Memory B cell (primary cell): Measurements from ENCODE around the gene CPAMD8.

ENCODE experiments used
- ATAC-seq: fragments of 150-1000 bp; cut with Tn5 transposase; 2 replicates; pipeline ENCODE4 v1.10.0; 2021; ENCODE audit warnings: low read depth, mild to moderate bottlenecking, moderate library complexity
- DNase-seq, 2 donors: peaks; one replicate each; pipeline ENCODE4 v3.0.0; 2022; ENCODE audit warnings: low spot score in 2 of 2
- H3K27ac Mint-ChIP-seq: one replicate; pipeline ENCODE4 v1.8.0; 2022; ENCODE audit warnings: mild to moderate bottlenecking, moderate library complexity, mixed read lengths
- H3K27me3 Mint-ChIP-seq: one replicate; pipeline ENCODE4 v1.8.0; 2022; ENCODE audit warnings: mixed read lengths
- H3K36me3 Mint-ChIP-seq: one replicate; pipeline ENCODE4 v1.8.0; 2022; ENCODE audit warnings: mild to moderate bottlenecking, mixed read lengths
- H3K4me1 Mint-ChIP-seq: one replicate; pipeline ENCODE4 v1.8.0; 2022; ENCODE audit warnings: mixed read lengths
- H3K4me3 Mint-ChIP-seq: one replicate; pipeline ENCODE4 v1.8.0; 2022; ENCODE audit warnings: mild to moderate bottlenecking, moderate library complexity, mixed read lengths
- H3K9me3 Mint-ChIP-seq: one replicate; pipeline ENCODE4 v1.8.0; 2022; ENCODE audit warnings: mixed read lengths

Gene CPAMD8

GRCh38 chr19:16901491-16902175 lies 125.0 kb downstream of the CPAMD8 start:
- Mint-ChIP-seq H3K4me3 (no peak overlapping the region), H3K27me3 (no peaks in the 10 kb centered on the region), H3K9me3 (no peaks in the 10 kb centered on the region), H3K36me3 (no peaks in the 10 kb centered on the region), H3K27ac (no peak overlapping the region), H3K4me1 (peaks cover 12% of the 10 kb centered on the region)
- DNase-seq, result no peak
- ATAC-seq, result no peak

DNA sequence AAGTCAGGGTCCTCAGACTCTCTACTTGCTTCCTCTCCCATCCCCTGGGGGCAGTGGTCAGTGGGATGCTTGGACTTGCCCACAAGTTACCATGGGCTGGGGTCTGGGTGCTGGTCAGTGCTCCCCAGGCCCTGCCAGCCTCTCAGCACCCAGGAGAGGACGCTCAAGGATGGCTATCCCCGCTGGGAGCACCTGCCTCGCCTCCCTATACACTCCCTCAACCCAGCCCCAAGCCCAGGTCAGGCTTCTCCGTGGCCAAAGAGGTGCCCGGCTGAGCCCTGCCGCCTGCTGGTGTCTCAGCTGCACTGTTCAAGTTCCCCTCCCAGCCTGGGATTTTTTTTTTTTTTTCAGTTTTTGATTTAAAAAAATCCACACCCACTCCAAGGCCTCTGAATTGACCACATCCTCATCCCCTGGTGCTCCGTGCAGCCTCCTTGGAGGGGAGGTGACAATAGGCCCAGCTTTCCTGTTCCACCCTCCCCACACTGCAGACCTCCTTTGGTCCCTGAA lies 127.0 kb downstream of the CPAMD8 start:
- no peaks in the 10 kb centered on the region for H3K27me3 Mint-ChIP-seq
- H3K4me1 Mint-ChIP-seq, result peaks cover 15% of the 10 kb centered on the region
- no peaks in the 10 kb centered on the region for H3K36me3 Mint-ChIP-seq
- no peak overlapping the region for H3K27ac Mint-ChIP-seq
- peak; percentile 34 for ATAC-seq
- H3K4me3 Mint-ChIP-seq, result no peak overlapping the region
- H3K9me3 Mint-ChIP-seq, result no peaks in the 10 kb centered on the region
- no peak for DNase-seq

DNA sequence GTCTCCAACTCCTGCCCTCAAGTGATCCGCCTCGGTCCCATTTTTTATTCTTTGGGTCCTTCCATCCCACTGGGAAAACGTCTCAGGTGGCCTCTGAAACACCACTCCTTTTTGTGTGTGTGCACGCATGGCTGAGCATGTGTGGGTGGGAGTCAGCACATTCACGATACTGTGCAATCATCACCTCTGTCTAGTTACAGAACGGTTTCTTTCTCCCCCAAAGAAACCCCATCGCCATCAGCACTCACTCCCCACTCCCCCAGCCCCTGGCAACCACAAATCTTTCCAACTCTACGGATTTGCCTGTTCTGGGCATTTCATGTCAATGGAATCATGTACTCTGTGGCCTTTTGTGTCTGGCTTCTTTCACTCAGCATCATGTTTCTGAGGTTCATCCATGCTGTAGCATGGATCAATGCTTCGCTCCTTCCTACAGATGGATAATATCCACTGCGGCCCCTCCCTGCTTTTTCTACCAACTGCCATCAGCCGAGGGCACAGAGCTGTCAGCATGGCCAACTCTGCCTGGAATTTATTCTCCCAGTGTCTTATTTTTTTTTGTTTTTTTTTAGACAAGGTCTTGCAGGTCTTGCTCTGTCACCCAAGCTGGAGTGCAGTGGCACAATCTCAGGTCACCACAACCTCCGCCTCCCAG lies 128.1 kb downstream of the CPAMD8 start:
- ATAC-seq, result no peak
- Mint-ChIP-seq H3K36me3 (no peaks in the 10 kb centered on the region), H3K27me3 (no peaks in the 10 kb centered on the region), H3K4me3 (peak overlapping the region; percentile 83), H3K27ac (no peak overlapping the region), H3K4me1 (peaks cover 22% of the 10 kb centered on the region), H3K9me3 (no peaks in the 10 kb centered on the region)
- no peak for DNase-seq

GRCh38 chr19:16897856-16898161 lies 128.8 kb downstream of the CPAMD8 start:
- no peak overlapping the region for H3K27ac Mint-ChIP-seq
- H3K4me3 Mint-ChIP-seq, result peak overlapping the region; percentile 83
- peaks cover 28% of the 10 kb centered on the region for H3K4me1 Mint-ChIP-seq
- H3K9me3 Mint-ChIP-seq, result no peaks in the 10 kb centered on the region
- peak; percentile 19 for ATAC-seq
- no peak for DNase-seq
- H3K27me3 Mint-ChIP-seq, result no peaks in the 10 kb centered on the region
- H3K36me3 Mint-ChIP-seq, result no peaks in the 10 kb centered on the region

DNA sequence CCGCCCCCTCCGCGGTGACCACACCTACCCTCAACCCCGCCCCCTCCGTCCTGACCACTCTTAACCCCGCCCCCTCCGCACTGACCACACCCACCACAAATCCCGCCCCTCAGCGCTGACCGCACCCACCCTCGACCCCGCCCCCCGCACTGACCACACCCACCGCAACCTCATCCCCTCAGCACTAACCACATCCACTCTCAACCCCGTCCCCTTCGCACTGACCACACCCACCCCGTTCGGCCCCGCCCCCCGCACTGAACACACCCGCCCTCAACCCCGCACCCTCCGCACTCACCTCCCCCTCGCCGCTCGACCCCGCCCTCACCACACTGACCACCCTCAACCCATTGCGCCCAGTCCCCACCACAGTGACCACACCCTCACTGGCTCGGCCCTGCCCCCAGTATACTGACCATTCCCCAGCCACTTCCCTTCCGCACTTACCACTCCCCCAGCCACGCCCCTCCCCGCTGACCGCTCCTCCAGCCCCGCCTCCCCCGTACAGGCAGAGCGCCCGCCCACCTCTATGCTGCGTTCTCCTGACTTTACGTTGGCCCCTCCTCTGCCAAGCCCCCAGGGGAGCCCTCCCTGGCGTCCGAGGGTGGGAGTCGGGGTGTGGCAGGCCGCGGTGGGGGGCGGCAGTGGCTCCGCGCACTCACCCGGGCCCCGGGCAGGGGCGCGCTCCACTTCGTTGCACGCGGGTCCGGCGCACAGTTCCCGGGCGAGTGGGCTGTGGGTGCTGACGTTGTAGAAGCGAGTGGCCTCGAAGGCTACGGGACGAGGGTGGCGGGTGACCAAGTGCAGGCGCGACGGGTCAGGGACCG lies 129.4 kb downstream of the CPAMD8 start:
- DNase-seq (peak; percentile 56 to 64), ATAC-seq (peak; percentile 65)
- H3K9me3 Mint-ChIP-seq, result no peaks in the 10 kb centered on the region
- H3K4me1 Mint-ChIP-seq, result peaks cover 34% of the 10 kb centered on the region
- H3K36me3 Mint-ChIP-seq, result no peaks in the 10 kb centered on the region
- H3K4me3 Mint-ChIP-seq, result peak overlapping the region; percentile 83
- H3K27ac Mint-ChIP-seq, result peak overlapping the region; percentile 38
- H3K27me3 Mint-ChIP-seq, result no peaks in the 10 kb centered on the region

DNA sequence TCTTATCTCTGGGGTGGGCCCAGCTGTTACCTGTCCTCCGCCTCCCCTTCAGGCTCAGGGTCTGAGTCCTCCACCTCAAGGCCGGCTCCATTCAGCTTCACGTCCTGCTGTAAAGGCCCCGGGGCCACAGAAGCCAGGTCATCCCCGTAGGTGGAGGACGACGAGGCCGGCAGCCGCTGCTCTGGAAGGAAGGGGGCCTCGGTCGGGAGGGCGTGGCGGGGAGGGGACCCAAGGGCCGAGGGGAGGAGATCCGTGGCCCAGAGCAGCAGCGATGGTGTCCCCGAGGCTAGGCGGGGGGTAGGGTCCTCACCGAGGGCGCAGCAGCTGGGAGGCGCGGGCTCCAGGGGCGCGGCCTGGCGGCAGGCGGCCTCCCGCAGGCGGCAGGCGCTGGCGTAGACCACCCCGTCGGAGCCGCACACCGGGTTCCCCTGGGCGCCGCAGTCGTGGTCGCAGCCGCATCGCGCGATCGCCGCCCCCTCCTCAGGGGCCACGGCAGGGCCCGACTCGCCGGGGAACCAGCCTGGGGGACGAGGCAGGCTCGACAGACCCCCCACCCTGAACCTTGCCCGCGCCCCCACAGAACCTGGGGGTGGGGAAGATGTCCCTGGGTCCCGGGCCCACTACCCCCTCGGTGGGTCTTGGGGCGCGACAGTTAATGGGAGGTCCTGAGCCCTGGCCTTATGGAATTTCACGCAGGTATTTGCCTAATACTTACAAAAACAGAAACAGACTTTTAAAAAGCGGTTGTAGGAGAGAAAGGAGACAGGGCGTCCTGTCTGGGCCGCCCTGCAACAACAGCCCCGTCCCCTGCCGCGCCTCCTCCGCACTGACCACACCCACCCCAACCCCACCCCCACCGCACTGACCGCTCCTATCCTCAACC lies 130.2 kb downstream of the CPAMD8 start:
- DNase-seq (no peak), ATAC-seq (no peak)
- Mint-ChIP-seq H3K27me3 (no peaks in the 10 kb centered on the region), H3K4me1 (peaks cover 35% of the 10 kb centered on the region), H3K27ac (peak overlapping the region; percentile 38), H3K36me3 (no peaks in the 10 kb centered on the region), H3K4me3 (peak overlapping the region; percentile 83), H3K9me3 (no peaks in the 10 kb centered on the region)

DNA sequence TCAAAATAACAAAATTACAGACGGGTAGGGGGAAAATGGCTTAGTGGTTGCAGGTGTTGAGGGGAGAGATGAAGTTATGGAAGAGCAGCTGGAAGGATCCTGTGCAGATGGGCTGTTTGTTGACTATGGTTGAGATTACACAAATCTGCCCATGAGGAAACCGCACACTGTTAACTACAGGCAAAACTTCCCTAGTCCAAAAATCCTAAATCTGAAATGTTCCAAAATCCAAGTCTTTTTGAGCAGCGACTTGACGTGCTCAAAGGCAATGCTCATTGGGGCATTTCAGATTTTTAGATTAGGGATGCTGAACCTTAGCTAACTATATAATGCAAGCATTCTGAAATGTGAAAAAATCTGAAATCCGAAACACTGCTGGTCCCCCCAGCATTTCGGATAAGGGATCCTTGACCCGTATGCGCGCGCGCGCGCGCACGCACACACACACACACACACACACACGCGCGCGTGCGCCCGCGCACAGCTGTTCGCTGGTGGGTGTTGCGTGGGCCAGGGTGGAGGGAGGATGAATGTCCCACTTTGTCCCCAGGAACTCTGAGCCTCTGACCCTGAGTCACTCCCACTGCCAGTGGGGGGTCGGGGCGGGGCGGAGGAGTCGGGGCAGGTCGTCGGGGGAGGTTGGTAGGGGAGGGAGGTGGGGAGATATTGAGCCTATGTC lies 131.0 kb downstream of the CPAMD8 start:
- Mint-ChIP-seq H3K36me3 (no peaks in the 10 kb centered on the region), H3K4me3 (peak overlapping the region; percentile 27), H3K4me1 (peaks cover 35% of the 10 kb centered on the region), H3K9me3 (no peaks in the 10 kb centered on the region), H3K27me3 (no peaks in the 10 kb centered on the region), H3K27ac (no peak overlapping the region)
- no peak for DNase-seq
- ATAC-seq, result no peak

- ATAC-seq, result no peak
- peak overlapping the region; percentile 8 for H3K4me3 Mint-ChIP-seq
- no peak for DNase-seq
- no peaks in the 10 kb centered on the region for H3K9me3 Mint-ChIP-seq
- no peaks in the 10 kb centered on the region for H3K27me3 Mint-ChIP-seq
- peaks cover 30% of the 10 kb centered on the region for H3K4me1 Mint-ChIP-seq
- no peaks in the 10 kb centered on the region for H3K36me3 Mint-ChIP-seq
- H3K27ac Mint-ChIP-seq, result peak overlapping the region; percentile 47
Observed at GRCh38 chr19:16894080-16894479, 132.5 kb downstream of the CPAMD8 start.

DNA sequence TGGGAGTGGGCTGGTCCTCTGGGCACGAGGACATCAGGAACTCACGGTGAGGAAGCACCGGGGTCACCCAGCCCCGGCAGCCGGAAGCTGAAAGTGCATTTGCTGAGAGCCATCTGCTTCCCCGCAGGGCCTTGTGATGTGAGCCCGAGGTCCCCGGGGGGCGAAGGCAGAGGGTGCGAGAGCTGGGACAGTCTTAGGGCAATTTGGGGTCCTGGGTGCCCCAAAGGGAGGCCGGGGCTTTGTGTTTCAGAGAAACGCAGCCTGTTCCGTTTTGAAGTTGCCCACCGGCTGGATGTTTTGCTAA lies 133.0 kb downstream of the CPAMD8 start:
- no peaks in the 10 kb centered on the region for H3K27me3 Mint-ChIP-seq
- H3K4me3 Mint-ChIP-seq, result no peak overlapping the region
- no peaks in the 10 kb centered on the region for H3K36me3 Mint-ChIP-seq
- no peaks in the 10 kb centered on the region for H3K9me3 Mint-ChIP-seq
- peaks cover 30% of the 10 kb centered on the region for H3K4me1 Mint-ChIP-seq
- H3K27ac Mint-ChIP-seq, result peak overlapping the region; percentile 47
- DNase-seq (peak; percentile 39 to 59), ATAC-seq (peak; percentile 54)

DNA sequence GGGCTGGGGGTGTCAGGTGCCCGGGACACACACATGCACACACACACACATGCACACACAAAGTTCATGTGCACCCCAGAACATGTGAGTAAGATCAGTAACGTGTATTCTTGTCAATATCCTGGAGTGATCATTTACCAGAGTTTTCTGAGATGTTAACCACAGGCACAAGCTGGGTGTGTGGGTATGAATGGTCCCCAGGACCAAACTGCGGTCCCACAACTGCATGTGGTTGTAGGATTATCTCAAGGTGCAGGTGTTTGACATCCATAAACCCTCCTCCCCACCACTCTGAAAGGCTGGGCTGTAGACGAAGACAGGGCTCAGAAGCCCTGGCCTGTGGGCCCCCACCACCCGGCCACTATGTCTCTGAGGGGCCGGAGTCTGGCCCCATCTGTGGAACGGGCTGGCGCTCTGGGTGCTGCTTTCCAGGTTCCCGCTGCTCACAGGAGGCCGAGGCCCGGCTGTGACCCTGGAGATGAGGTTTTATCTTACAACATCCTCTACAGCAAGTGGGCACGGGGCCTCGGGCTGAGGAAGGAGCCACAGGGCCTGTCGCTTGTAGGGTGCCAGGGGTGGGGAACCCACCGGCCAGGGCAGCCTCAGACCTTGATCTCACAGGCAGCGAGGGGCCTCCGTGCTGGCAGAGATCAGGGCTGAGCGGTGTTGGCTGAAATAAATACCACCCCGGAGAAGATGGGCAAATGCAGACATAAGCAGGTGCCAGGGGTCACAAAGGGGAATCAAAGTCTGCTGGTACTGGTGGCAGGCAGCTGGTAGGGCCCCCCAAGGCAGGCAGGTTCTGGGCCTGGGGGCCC lies 133.5 kb downstream of the CPAMD8 start:
- no peak overlapping the region for H3K4me3 Mint-ChIP-seq
- no peaks in the 10 kb centered on the region for H3K36me3 Mint-ChIP-seq
- no peaks in the 10 kb centered on the region for H3K9me3 Mint-ChIP-seq
- no peak for ATAC-seq
- peaks cover 28% of the 10 kb centered on the region for H3K4me1 Mint-ChIP-seq
- DNase-seq, result no peak
- H3K27ac Mint-ChIP-seq, result peak overlapping the region; percentile 47
- H3K27me3 Mint-ChIP-seq, result peaks cover 2% of the 10 kb centered on the region

- H3K27ac Mint-ChIP-seq, result peak overlapping the region; percentile 47
- ATAC-seq, result no peak
- H3K27me3 Mint-ChIP-seq, result peaks cover 2% of the 10 kb centered on the region
- no peak overlapping the region for H3K4me3 Mint-ChIP-seq
- no peak for DNase-seq
- no peaks in the 10 kb centered on the region for H3K36me3 Mint-ChIP-seq
- H3K9me3 Mint-ChIP-seq, result no peaks in the 10 kb centered on the region
- peaks cover 28% of the 10 kb centered on the region for H3K4me1 Mint-ChIP-seq
Observed at GRCh38 chr19:16892436-16892835, 134.2 kb downstream of the CPAMD8 start.

DNA sequence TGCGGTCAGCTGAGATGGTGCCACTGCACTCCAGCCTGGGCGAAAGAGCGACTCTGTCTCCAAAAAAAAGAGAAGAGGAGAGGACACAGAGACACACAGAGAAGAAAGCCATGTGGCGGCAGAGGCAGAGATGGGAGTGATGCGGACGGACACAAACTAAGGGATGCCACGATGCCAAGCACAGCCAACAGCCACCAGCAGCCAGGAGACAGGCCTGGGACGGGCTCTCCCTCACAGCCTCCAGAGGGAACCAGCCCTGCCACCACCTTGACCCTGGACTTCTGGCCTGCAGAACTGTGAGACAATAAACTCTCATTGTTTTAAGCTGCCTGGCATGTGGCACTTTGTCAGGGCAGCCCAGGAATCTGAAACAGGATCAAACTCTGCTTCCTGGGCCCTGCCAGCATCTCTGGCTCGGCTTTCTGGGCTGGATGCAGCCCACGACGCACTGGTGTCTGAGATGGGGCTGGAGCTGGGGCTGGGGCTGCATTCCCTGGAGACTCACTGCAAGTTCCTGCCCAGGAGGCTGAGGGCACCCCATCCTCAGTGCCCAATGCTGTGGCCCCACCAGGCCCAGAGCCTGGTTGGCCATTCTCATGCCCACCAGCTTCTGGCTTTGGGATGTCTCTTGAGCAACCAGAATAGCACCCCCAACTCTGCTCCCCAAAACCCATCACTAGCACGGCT lies 134.8 kb downstream of the CPAMD8 start:
- H3K4me1 Mint-ChIP-seq, result peaks cover 28% of the 10 kb centered on the region
- H3K9me3 Mint-ChIP-seq, result no peaks in the 10 kb centered on the region
- no peak for DNase-seq
- H3K27ac Mint-ChIP-seq, result peak overlapping the region; percentile 20
- H3K4me3 Mint-ChIP-seq, result no peak overlapping the region
- ATAC-seq, result no peak
- no peaks in the 10 kb centered on the region for H3K36me3 Mint-ChIP-seq
- H3K27me3 Mint-ChIP-seq, result peaks cover 2% of the 10 kb centered on the region
